ENCODE data around the gene SPATA1. TPM values are rescaled to one million over a fixed set of nuclear protein-coding genes. Genes with fewer than 3 reads are reported as not detected.

Gene SPATA1
- total and polyA plus RNA-seq, 9 of the 15 experiments (the other 6 are each of a cell fraction or from before 2014, with no cell fraction given) = 0.79 to 2.9 (median 1.5) TPM

- peak; percentile 67 for TF ChIP-seq NKRF (IDR thresholded peaks at IDR 0.05; ENCODE audit: borderline replicate concordance)
- 0 out of 2 replicates have a peak, but pooled peaks have one; percentile 2 for TF ChIP-seq CREM (IDR thresholded peaks at IDR 0.05; ENCODE audit: low read depth)
- 0 out of 3 replicates have a peak, but pooled peaks of 1 of the 2 experiments have one; percentile 11 for TF ChIP-seq CBX3 (IDR thresholded peaks at IDR 0.05; ENCODE audit: borderline replicate concordance in 1 of 2, low read length in 2 of 2)
- no peak for TF ChIP-seq ZNF165 (CRISPR knock-in tag; IDR thresholded peaks at IDR 0.05; ENCODE audit: borderline replicate concordance)
- no peak for TF ChIP-seq HLTF (IDR thresholded peaks at IDR 0.05)
- TF ChIP-seq RBM22 (IDR thresholded peaks at IDR 0.05; ENCODE audit: low read depth, low read length, poor library complexity, severe bottlenecking) = peak; percentile 48
- peak in 1 of 3 experiments; percentile 27 for TF ChIP-seq YY1 (IDR thresholded peaks at IDR 0.05; ENCODE audit: borderline replicate concordance in 1 of 3, control insufficient read depth in 1 of 3, extremely low read depth in 1 of 3, insufficient read depth in 3 of 3, insufficient read length in 1 of 3, insufficient replicate concordance in 2 of 3, low read depth in 1 of 3, low read length in 2 of 3)
- TF ChIP-seq ZNF609 (CRISPR knock-in tag; IDR thresholded peaks at IDR 0.05; ENCODE audit: borderline replicate concordance) = 0 out of 2 replicates have a peak, but pooled peaks have one; percentile 20
- peak; percentile 62 for TF ChIP-seq SAP30 (IDR thresholded peaks at IDR 0.05; ENCODE audit: borderline replicate concordance, insufficient read depth, low read depth, low read length, poor library complexity, severe bottlenecking)
- TF ChIP-seq MAZ (CRISPR knock-in tag; conservative IDR thresholded peaks at IDR 0.05 in 1 of 2, IDR thresholded peaks at IDR 0.05 in 1 of 2) = no peak; a peak in 1 of 4 replicates
These were observed 639 bp upstream of the SPATA1 start (continued) for GRCh38 chr1:84505493-84506001.
